Stomach smooth muscle (tissue), 2 donors: ENCODE results near the gene DNAH11.
"Not testable (repeated sequence)": the region's sequence is repeated elsewhere in the genome, so short reads cannot be mapped to it uniquely, and the experiment has no call there.

Experiments
- H3K27ac ChIP-seq: one replicate; pipeline ENCODE4 v1.7.0; 2013; ENCODE audit warnings: mild to moderate bottlenecking, low read length, inconsistent platforms
- H3K27me3 ChIP-seq, 2 donors: one replicate each; pipeline ENCODE4 v1.7.0; 2013; ENCODE audit warnings: low read length in 2 of 2; ENCODE audit not compliant: insufficient read depth in 2 of 2, control insufficient read depth in 1 of 2
- H3K36me3 ChIP-seq, 2 donors: one replicate each; pipeline ENCODE4 v1.7.0; 2013; ENCODE audit warnings: low read length in 2 of 2; ENCODE audit not compliant: control insufficient read depth in 2 of 2, insufficient read depth in 2 of 2
- H3K4me1 ChIP-seq: one replicate; pipeline ENCODE4 v1.7.0; 2013; ENCODE audit warnings: low read length; ENCODE audit not compliant: control insufficient read depth, insufficient read depth
- H3K4me3 ChIP-seq, 2 donors: one replicate each; pipeline ENCODE4 v1.7.0; 2013; ENCODE audit warnings: low read length in 2 of 2
- H3K9ac ChIP-seq, 2 donors: one replicate each; pipeline ENCODE4 v1.7.0; 2013; ENCODE audit warnings: low read length in 2 of 2, mild to moderate bottlenecking in 1 of 2
- H3K9me3 ChIP-seq, 2 donors: one replicate each; pipeline ENCODE4 v1.7.0; 2013; ENCODE audit warnings: low read length in 2 of 2; ENCODE audit not compliant: control insufficient read depth in 2 of 2
- donor health status: healthy.
- donor health status: Pancreatic carcinoma.

Gene DNAH11

GRCh38 chr7:21526448-21526847 is 16.4 kb upstream of the DNAH11 start:
- Histone ChIP-seq H3K9ac (no peak overlapping the region), H3K4me1 (no peaks in the 10 kb centered on the region), H3K36me3 (no peaks in the 10 kb centered on the region), H3K9me3 (no peaks in the 10 kb centered on the region), H3K27ac (no peak overlapping the region), H3K27me3 (no peaks in the 10 kb centered on the region), H3K4me3 (no peak overlapping the region)

GRCh38 chr7:21532485-21532884 is 10.4 kb upstream of the DNAH11 start:
- not testable (repeated sequence) for H3K27ac ChIP-seq, H3K36me3 ChIP-seq, H3K4me1 ChIP-seq, H3K27me3 ChIP-seq, H3K9me3 ChIP-seq, H3K4me3 ChIP-seq, H3K9ac ChIP-seq

GRCh38 chr7:21533646-21534045 is 9.2 kb upstream of the DNAH11 start:
- not testable (repeated sequence) for H3K27ac ChIP-seq, H3K27me3 ChIP-seq

GRCh38 chr7:21536445-21537118 is 6.3 kb upstream of the DNAH11 start:
- not testable (repeated sequence) for H3K36me3 ChIP-seq, H3K27me3 ChIP-seq, H3K27ac ChIP-seq, H3K4me3 ChIP-seq, H3K9me3 ChIP-seq, H3K4me1 ChIP-seq, H3K9ac ChIP-seq

More at GRCh38 chr7:21533646-21534045, 9.2 kb upstream of the DNAH11 start:
- not testable (repeated sequence) for H3K4me3 ChIP-seq, H3K36me3 ChIP-seq, H3K4me1 ChIP-seq, H3K9me3 ChIP-seq, H3K9ac ChIP-seq

GRCh38 chr7:21538936-21539495 is 3.8 kb upstream of the DNAH11 start:
- Histone ChIP-seq H3K4me3 (no peak overlapping the region), H3K9me3 (no peaks in the 10 kb centered on the region), H3K27me3 (peaks cover 2 to 17% of the 10 kb centered on the region in 2 donors), H3K9ac (no peak overlapping the region), H3K36me3 (no peaks in the 10 kb centered on the region), H3K27ac (no peak overlapping the region), H3K4me1 (peaks cover 9% of the 10 kb centered on the region)

GRCh38 chr7:21543528-21544302 is 876 bp downstream of the DNAH11 start:
- H3K4me1 ChIP-seq: peaks cover 9% of the 10 kb centered on the region
- no peaks in the 10 kb centered on the region for H3K9me3 ChIP-seq
- H3K27ac ChIP-seq: no peak overlapping the region
- no peaks in the 10 kb centered on the region for H3K36me3 ChIP-seq
- no peak overlapping the region for H3K9ac ChIP-seq
- peak overlapping the region; percentile 53 to 74 for H3K4me3 ChIP-seq
- H3K27me3 ChIP-seq: peaks cover 2 to 19% of the 10 kb centered on the region in 2 donors

DNA sequence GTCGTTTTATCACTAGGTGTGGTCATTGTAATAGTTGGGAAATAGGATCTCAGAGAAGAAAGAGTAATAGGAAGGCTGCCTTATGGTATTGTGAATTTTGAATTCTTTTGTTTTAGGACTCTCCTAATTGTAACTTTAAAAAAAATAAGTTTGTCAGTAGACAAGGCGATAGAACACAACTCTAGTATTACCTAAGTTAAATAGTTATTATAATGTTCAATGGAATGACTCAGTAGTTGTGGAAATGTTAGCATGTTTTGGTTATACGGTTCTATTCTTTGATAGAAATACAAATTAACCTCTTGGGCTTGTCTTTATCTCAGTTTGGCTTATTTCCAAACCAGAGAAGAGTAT is 1.4 kb downstream of the DNAH11 start:
- H3K27ac ChIP-seq: no peak overlapping the region
- H3K9me3 ChIP-seq: no peaks in the 10 kb centered on the region
- H3K4me1 ChIP-seq: peaks cover 9% of the 10 kb centered on the region
- peaks cover 2 to 19% of the 10 kb centered on the region in 2 donors for H3K27me3 ChIP-seq
- H3K4me3 ChIP-seq: no peak overlapping the region
- H3K36me3 ChIP-seq: no peaks in the 10 kb centered on the region
- no peak overlapping the region for H3K9ac ChIP-seq

- no peak overlapping the region for H3K9ac ChIP-seq
- H3K27ac ChIP-seq: no peak overlapping the region
- H3K4me1 ChIP-seq: peaks cover 9% of the 10 kb centered on the region
- H3K4me3 ChIP-seq: no peak overlapping the region
- H3K9me3 ChIP-seq: no peaks in the 10 kb centered on the region
- no peaks in the 10 kb centered on the region for H3K36me3 ChIP-seq
- peaks cover 2 to 19% of the 10 kb centered on the region in 2 donors for H3K27me3 ChIP-seq
These were observed 1.9 kb downstream of the DNAH11 start for GRCh38 chr7:21544715-21545114.

GRCh38 chr7:21547501-21547900 is 4.7 kb downstream of the DNAH11 start:
- Histone ChIP-seq H3K27me3 (peaks cover 0 to 16% of the 10 kb centered on the region in 2 donors), H3K4me3 (no peak overlapping the region), H3K27ac (no peak overlapping the region), H3K36me3 (no peaks in the 10 kb centered on the region), H3K9ac (no peak overlapping the region), H3K9me3 (no peaks in the 10 kb centered on the region), H3K4me1 (peaks cover 9% of the 10 kb centered on the region)

GRCh38 chr7:21548491-21548890 is 5.7 kb downstream of the DNAH11 start:
- Histone ChIP-seq H3K9me3 (no peaks in the 10 kb centered on the region), H3K4me1 (peaks cover under 1% of the 10 kb centered on the region), H3K4me3 (no peak overlapping the region), H3K9ac (no peak overlapping the region), H3K36me3 (no peaks in the 10 kb centered on the region), H3K27me3 (peaks cover 0 to 6% of the 10 kb centered on the region in 2 donors), H3K27ac (no peak overlapping the region)

- no peaks in the 10 kb centered on the region for H3K4me1 ChIP-seq
- no peak overlapping the region for H3K4me3 ChIP-seq
- H3K27ac ChIP-seq: no peak overlapping the region
- H3K9ac ChIP-seq: no peak overlapping the region
- no peaks in the 10 kb centered on the region for H3K9me3 ChIP-seq
- no peaks in the 10 kb centered on the region for H3K27me3 ChIP-seq
- H3K36me3 ChIP-seq: no peaks in the 10 kb centered on the region
These were observed 7.2 kb downstream of the DNAH11 start for GRCh38 chr7:21550076-21550475.
